Panc1 (cell line): ENCODE results near the gene PIP5K1A.

Source experiments
- CTCF ChIP-seq: fragments of 450-650 bp; IDR thresholded peaks from 2 replicates; pipeline ENCODE4 v1.5.1; 2017; ENCODE audit warnings: mild to moderate bottlenecking
- POLR2AphosphoS5 ChIP-seq: IDR thresholded peaks from 2 replicates; pipeline ENCODE4 v1.6.1; 2012; ENCODE audit warnings: mild to moderate bottlenecking, low read depth, low read length, moderate library complexity
- REST ChIP-seq, 2 experiments: IDR thresholded peaks; 2 replicates each; pipeline ENCODE4 v1.6.1; 2011 to 2012; ENCODE audit warnings: low read depth in 2 of 2, control low read depth in 1 of 2, low read length in 1 of 2, mild to moderate bottlenecking in 1 of 2, moderate library complexity in 1 of 2; ENCODE audit not compliant: insufficient read depth in 1 of 2
- SIN3A ChIP-seq: IDR thresholded peaks from 2 replicates; pipeline ENCODE4 v1.6.1; 2012; ENCODE audit warnings: low read depth, mild to moderate bottlenecking, low read length, moderate library complexity, borderline replicate concordance; ENCODE audit not compliant: insufficient read depth

- TF ChIP-seq CTCF: no peak
- no peak for TF ChIP-seq SIN3A
- no peak for TF ChIP-seq POLR2AphosphoS5
- TF ChIP-seq REST (IDR thresholded peaks at IDR 0.05; ENCODE audit: insufficient read depth in 1 of 2, low read depth in 2 of 2, low read length in 1 of 2): no peak
Observed at GRCh38 chr1:151286619-151287340, 88.4 kb downstream of the PIP5K1A start.
